IMR-90 (cell line): ENCODE results near the gene QKI. TPM values are rescaled to one million over a fixed set of nuclear protein-coding genes. Genes with fewer than 3 reads are reported as not detected.

Source experiments
- ATAC-seq: fragments of 200-7000 bp; cut with Tn5 transposase; 2 replicates; pipeline ENCODE4 v1.9.1; 2020; ENCODE audit warnings: low read depth, mild to moderate bottlenecking, moderate library complexity
- BruUV-seq: library from RNA; stranded (reverse); fragments of 400-500 nt; replicated peaks from 2 replicates; lab custom pipeline; 2021; lab: Mats Ljungman, UMichigan
- CTCF ChIA-PET: fragments of 300-600 bp; formaldehyde crosslinking; extraction: SDS; loops from one replicate; lab custom pipeline; 2021; ENCODE audit warnings: antibody characterized with exemption; lab: Yijun Ruan, JAX
- POLR2A ChIA-PET: fragments of 300-600 bp; sonication (Branson Sonifier 250); formaldehyde crosslinking; loops from one replicate; lab custom pipeline; 2022; ENCODE audit warnings: antibody characterized with exemption; ENCODE audit not compliant: unreplicated experiment; lab: Charles Lee
- DNase-seq: peaks from one replicate; pipeline ENCODE4 v3.0.0; 2013
- H2AFZ ChIP-seq: replicated peaks from 2 replicates; pipeline ENCODE3; 2013; ENCODE audit warnings: low read length, mild to moderate bottlenecking; ENCODE audit not compliant: poor library complexity
- H2AK5ac ChIP-seq: 2 replicates; pipeline ENCODE4 v1.6.1; 2013; ENCODE audit warnings: low read depth, low read length, inconsistent platforms
- H2AK9ac ChIP-seq: replicated peaks from 2 replicates; pipeline ENCODE3; 2013; ENCODE audit warnings: mild to moderate bottlenecking, low read depth, low read length, moderate library complexity; ENCODE audit not compliant: poor library complexity
- H2BK120ac ChIP-seq: 2 replicates; pipeline ENCODE4 v1.6.1; 2013; ENCODE audit warnings: low read depth, low read length, inconsistent platforms
- H2BK15ac ChIP-seq: 3 replicates; pipeline ENCODE4 v1.6.1; 2013; ENCODE audit warnings: low read depth, low read length, inconsistent platforms
- H2BK20ac ChIP-seq: 2 replicates; pipeline ENCODE4 v1.6.1; 2013; ENCODE audit warnings: low read depth, mild to moderate bottlenecking, inconsistent platforms, low read length, moderate library complexity
- H2BK5ac ChIP-seq: 2 replicates; pipeline ENCODE4 v1.6.1; 2013; ENCODE audit warnings: mild to moderate bottlenecking, low read depth, low read length, inconsistent platforms; ENCODE audit not compliant: poor library complexity, severe bottlenecking
- H3K14ac ChIP-seq: replicated peaks from 2 replicates; pipeline ENCODE4 v1.6.1; 2013; ENCODE audit warnings: low read depth, low read length, inconsistent platforms
- H3K18ac ChIP-seq: 2 replicates; pipeline ENCODE4 v1.6.1; 2013; ENCODE audit warnings: low read depth, low read length, control low read depth
- H3K23ac ChIP-seq: 2 replicates; pipeline ENCODE4 v1.6.1; 2013; ENCODE audit warnings: low read depth, low read length, inconsistent platforms
- H3K27ac ChIP-seq: 2 replicates; pipeline ENCODE4 v1.5.1; 2013; ENCODE audit warnings: mild to moderate bottlenecking, control low read depth, low read length; ENCODE audit not compliant: insufficient read depth
- H3K27me3 ChIP-seq: 2 replicates; pipeline ENCODE4 v1.6.1; 2013; ENCODE audit warnings: low read length; ENCODE audit not compliant: control insufficient read depth, insufficient read depth
- H3K36me3 ChIP-seq: 2 replicates; pipeline ENCODE4 v1.6.1; 2013; ENCODE audit warnings: low read length, mixed read lengths; ENCODE audit not compliant: control insufficient read depth, insufficient read depth
- H3K4ac ChIP-seq: 2 replicates; pipeline ENCODE4 v1.6.1; 2013; ENCODE audit warnings: low read depth, low read length, inconsistent platforms
- H3K4me1 ChIP-seq: 2 replicates; pipeline ENCODE4 v1.6.1; 2013; ENCODE audit warnings: low read length, mixed read lengths; ENCODE audit not compliant: control insufficient read depth, insufficient read depth
- H3K4me2 ChIP-seq: 2 replicates; pipeline ENCODE4 v1.6.1; 2013; ENCODE audit warnings: low read depth, mild to moderate bottlenecking, control low read depth, low read length, moderate library complexity
- H3K4me3 ChIP-seq: 2 replicates; pipeline ENCODE4 v1.5.1; 2013; ENCODE audit warnings: low read depth, mild to moderate bottlenecking, control low read depth, low read length, moderate library complexity; ENCODE audit not compliant: insufficient read depth
- H3K56ac ChIP-seq: 2 replicates; pipeline ENCODE4 v1.6.1; 2013; ENCODE audit warnings: low read length, inconsistent platforms; ENCODE audit not compliant: insufficient read depth; ENCODE audit errors: extremely low read depth
- H3K79me1 ChIP-seq, 2 experiments: 2 replicates each; pipeline ENCODE4 v1.6.1; 2013; ENCODE audit warnings: low read length in 2 of 2, inconsistent platforms in 1 of 2, low read depth in 1 of 2
- H3K9ac ChIP-seq: 2 replicates; pipeline ENCODE4 v1.6.1; 2013; ENCODE audit warnings: low read depth, low read length, control low read depth
- H3K9me1 ChIP-seq: 2 replicates; pipeline ENCODE4 v1.6.1; 2013; ENCODE audit warnings: low read length, inconsistent platforms; ENCODE audit not compliant: insufficient read depth
- H3K9me3 ChIP-seq: 2 replicates; pipeline ENCODE4 v1.6.1; 2013; ENCODE audit warnings: low read length; ENCODE audit not compliant: control insufficient read depth, insufficient read depth
- H4K20me1 ChIP-seq: 2 replicates; pipeline ENCODE4 v1.6.1; 2013; ENCODE audit warnings: low read length, inconsistent platforms; ENCODE audit not compliant: insufficient read depth
- H4K5ac ChIP-seq: 2 replicates; pipeline ENCODE4 v1.6.1; 2013; ENCODE audit warnings: mild to moderate bottlenecking, low read depth, low read length, control low read depth
- H4K8ac ChIP-seq, 2 experiments: 2 replicates each; pipeline ENCODE4 v1.6.1; 2013; ENCODE audit warnings: low read depth in 2 of 2, low read length in 2 of 2, control low read depth in 1 of 2, inconsistent platforms in 1 of 2
- H4K91ac ChIP-seq: 2 replicates; pipeline ENCODE4 v1.6.1; 2013; ENCODE audit warnings: low read depth, low read length, inconsistent platforms; ENCODE audit not compliant: insufficient read depth
- BHLHE40 ChIP-seq: fragments of 150-350 bp; IDR thresholded peaks from 2 replicates; pipeline ENCODE4 v1.6.1; 2016; ENCODE audit warnings: mild to moderate bottlenecking, low read depth, low read length
- CEBPB ChIP-seq: IDR thresholded peaks from 2 replicates; pipeline ENCODE4 v1.6.1; 2012; ENCODE audit warnings: low read depth, low read length, improper control_type of control experiment
- CHD1 ChIP-seq: IDR thresholded peaks from 2 replicates; pipeline ENCODE4 v1.6.1; 2012; ENCODE audit warnings: low read depth, low read length, improper control_type of control experiment
- FOS ChIP-seq: fragments of 150-350 bp; IDR thresholded peaks from 2 replicates; pipeline ENCODE4 v1.6.1; 2016; ENCODE audit warnings: low read depth, low read length
- MAFK ChIP-seq: IDR thresholded peaks from 2 replicates; pipeline ENCODE4 v1.6.1; 2012; ENCODE audit warnings: low read depth, low read length, improper control_type of control experiment
- MAZ ChIP-seq: IDR thresholded peaks from 2 replicates; pipeline ENCODE4 v1.6.1; 2012; ENCODE audit warnings: low read depth, mild to moderate bottlenecking, low read length, improper control_type of control experiment, moderate library complexity, borderline replicate concordance
- MXI1 ChIP-seq: IDR thresholded peaks from 2 replicates; pipeline ENCODE4 v1.6.1; 2012; ENCODE audit warnings: low read depth, mild to moderate bottlenecking, low read length, moderate library complexity, borderline replicate concordance
- NFE2L2 ChIP-seq: fragments of 150-350 bp; IDR thresholded peaks from 2 replicates; pipeline ENCODE4 v1.6.1; 2016; ENCODE audit warnings: low read depth, mild to moderate bottlenecking, low read length
- POLR2A ChIP-seq: IDR thresholded peaks from 2 replicates; pipeline ENCODE4 v1.6.1; 2012; ENCODE audit warnings: mild to moderate bottlenecking, low read depth, low read length
- RCOR1 ChIP-seq: IDR thresholded peaks from 2 replicates; pipeline ENCODE4 v1.6.1; 2012; ENCODE audit warnings: mild to moderate bottlenecking, low read length, improper control_type of control experiment; ENCODE audit not compliant: insufficient replicate concordance
- RFX5 ChIP-seq: IDR thresholded peaks from 2 replicates; pipeline ENCODE4 v1.8.0; 2012; ENCODE audit warnings: low read depth, mild to moderate bottlenecking, low read length, moderate library complexity
- SMC3 ChIP-seq: fragments of 150-350 bp; IDR thresholded peaks from 2 replicates; pipeline ENCODE4 v1.6.1; 2016; ENCODE audit warnings: low read depth, mild to moderate bottlenecking, antibody characterized with exemption, low read length, moderate library complexity
- WGBS, 2 experiments: methylation state at CpG; one replicate each; pipeline versions ENCODE4 v1.1.5 to v1.1.7; 2013; ENCODE audit warnings: missing lambda C conversion rate in 2 of 2; ENCODE audit not compliant: insufficient read length in 1 of 2; ENCODE audit errors: extremely low coverage in 2 of 2; 5-methylcytosine and 5-hydroxymethylcytosine counted together
- dilution Hi-C: fragments of 300-500 bp; cut with HindIII; formaldehyde crosslinking; loops from one replicate; pipeline ENCODE4 v1.14.3; 2018; ENCODE audit warnings: low sequenced_read_pairs; ENCODE audit not compliant: unreplicated experiment
- in situ Hi-C: fragments of 300-500 bp; cut with MboI; formaldehyde crosslinking; loops from 3 replicates; pipeline ENCODE4 v1.14.3; 2019; ENCODE audit warnings: low sequenced_read_pairs, inconsistent platforms, mixed read lengths
- intact Hi-C: fragments of 100-400 bp; cut with micrococcal nuclease; formaldehyde crosslinking; loops from 2 replicates; pipeline ENCODE4 v1.10.0; 2022
- polyA plus RNA-seq, 3 experiments: library from polyadenylated mRNA; depleted of rRNA; stranded (reverse); fragments of >200 nt; gene quantifications; 2 replicates each; pipeline ENCODE4 v1.2.3, GENCODE V29; 2012; ENCODE audit warnings: low replicate concordance in 1 of 3
- total RNA-seq: library from RNA; depleted of rRNA; stranded (reverse); fragments of >200 nt; gene quantifications from 2 replicates; pipeline ENCODE4 v1.2.3, GENCODE V29; 2012
- TF ChIP-seq, protein P1 (sequence below): fragments of 150-350 bp; IDR thresholded peaks from 2 replicates; pipeline ENCODE4 v1.6.1; 2016; ENCODE audit warnings: low read depth, mild to moderate bottlenecking, low read length, moderate library complexity, borderline replicate concordance
- TF ChIP-seq, protein P2 (sequence below): fragments of 150-350 bp; IDR thresholded peaks from 2 replicates; pipeline ENCODE4 v1.6.1; 2017; ENCODE audit warnings: mild to moderate bottlenecking, antibody characterized with exemption, low read length, low read depth

QKI gene
- total and polyA plus RNA-seq, 2 of the 4 experiments (the other 2 are of a cell fraction) = 112 to 232 TPM

- H2AFZ ChIP-seq = no peak overlapping the region
- no peak overlapping the region for H2AK9ac ChIP-seq
- H2BK120ac ChIP-seq = no peak overlapping the region
- intact Hi-C loops (no loop called here), in situ Hi-C loops (no loop called here), dilution Hi-C loops (no loop called here)
- H3K36me3 ChIP-seq = peaks cover 13% of the 10 kb centered on the region
- H2BK5ac ChIP-seq = no peak overlapping the region
- no peak overlapping the region for H3K56ac ChIP-seq
- no peak overlapping the region for H3K27ac ChIP-seq
- DNase-seq (no peak), ATAC-seq (no peak)
- no peak overlapping the region for H3K23ac ChIP-seq
- H3K9me3 ChIP-seq = no peaks in the 10 kb centered on the region; the same call in 1 of the 2 replicates
- BruUV-seq = no TSS peak
- H3K4ac ChIP-seq = no peak overlapping the region
- H4K8ac ChIP-seq = no peak overlapping the region
- peaks cover 3% of the 10 kb centered on the region for H3K4me1 ChIP-seq
- no peak overlapping the region for H3K9ac ChIP-seq
- H3K4me2 ChIP-seq = no peak overlapping the region
- TF ChIP-seq MXI1 = no peak
- no peak for TF ChIP-seq MAZ
- no peak for TF ChIP-seq RCOR1
- TF ChIP-seq SMC3 = no peak
- TF ChIP-seq POLR2A = no peak
- no peak for TF ChIP-seq FOS
- no peak for TF ChIP-seq RFX5
- no peak for TF ChIP-seq NFE2L2
- no peak for TF ChIP-seq CHD1
- no peak for TF ChIP-seq CEBPB
- TF ChIP-seq, protein P1, sequence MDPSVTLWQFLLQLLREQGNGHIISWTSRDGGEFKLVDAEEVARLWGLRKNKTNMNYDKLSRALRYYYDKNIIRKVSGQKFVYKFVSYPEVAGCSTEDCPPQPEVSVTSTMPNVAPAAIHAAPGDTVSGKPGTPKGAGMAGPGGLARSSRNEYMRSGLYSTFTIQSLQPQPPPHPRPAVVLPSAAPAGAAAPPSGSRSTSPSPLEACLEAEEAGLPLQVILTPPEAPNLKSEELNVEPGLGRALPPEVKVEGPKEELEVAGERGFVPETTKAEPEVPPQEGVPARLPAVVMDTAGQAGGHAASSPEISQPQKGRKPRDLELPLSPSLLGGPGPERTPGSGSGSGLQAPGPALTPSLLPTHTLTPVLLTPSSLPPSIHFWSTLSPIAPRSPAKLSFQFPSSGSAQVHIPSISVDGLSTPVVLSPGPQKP = no peak
- no peak for TF ChIP-seq MAFK
- TF ChIP-seq BHLHE40 = no peak
- TF ChIP-seq, protein P2, sequence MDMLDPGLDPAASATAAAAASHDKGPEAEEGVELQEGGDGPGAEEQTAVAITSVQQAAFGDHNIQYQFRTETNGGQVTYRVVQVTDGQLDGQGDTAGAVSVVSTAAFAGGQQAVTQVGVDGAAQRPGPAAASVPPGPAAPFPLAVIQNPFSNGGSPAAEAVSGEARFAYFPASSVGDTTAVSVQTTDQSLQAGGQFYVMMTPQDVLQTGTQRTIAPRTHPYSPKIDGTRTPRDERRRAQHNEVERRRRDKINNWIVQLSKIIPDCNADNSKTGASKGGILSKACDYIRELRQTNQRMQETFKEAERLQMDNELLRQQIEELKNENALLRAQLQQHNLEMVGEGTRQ = no peak
- H3K14ac ChIP-seq = no peak overlapping the region
- no CpG with 5 or more reads among the region's 4 CpGs for WGBS, 2 experiments
- H4K5ac ChIP-seq = no peak overlapping the region
- H4K91ac ChIP-seq = no peak overlapping the region
- no peak overlapping the region for H3K18ac ChIP-seq
- no peak overlapping the region for H2BK15ac ChIP-seq
- no peaks in the 10 kb centered on the region; the same call in 1 of the 2 replicates for H3K9me1 ChIP-seq
- ChIA-PET POLR2A (no interaction called here), CTCF (interaction anchor here (0.5 to 0.8 kb wide), 2 partner anchors 367 to 406 kb away, joined by 3 to 4 read pairs; no protein-coding TSS in a partner anchor)
- H3K4me3 ChIP-seq = no peak overlapping the region
- peaks cover 9 to 10% of the 10 kb centered on the region in 2 experiments; a peak in 3 of 4 replicates for H3K79me1 ChIP-seq
- H4K20me1 ChIP-seq = no peaks in the 10 kb centered on the region
- H3K27me3 ChIP-seq = no peaks in the 10 kb centered on the region
- no peak overlapping the region for H2BK20ac ChIP-seq
- H2AK5ac ChIP-seq = no peak overlapping the region
Measured at GRCh38 chr6:163573503-163574179, 159.1 kb downstream of the QKI start.
